AML-193 (cell line): ENCODE results near the gene KRTAP10-2.

ENCODE experiments used
- DNase-seq, 2 experiments: peaks; one replicate each; lab custom pipeline; 2025; lab: John Stamatoyannopoulos, UW

The KRTAP10-2 gene

DNA sequence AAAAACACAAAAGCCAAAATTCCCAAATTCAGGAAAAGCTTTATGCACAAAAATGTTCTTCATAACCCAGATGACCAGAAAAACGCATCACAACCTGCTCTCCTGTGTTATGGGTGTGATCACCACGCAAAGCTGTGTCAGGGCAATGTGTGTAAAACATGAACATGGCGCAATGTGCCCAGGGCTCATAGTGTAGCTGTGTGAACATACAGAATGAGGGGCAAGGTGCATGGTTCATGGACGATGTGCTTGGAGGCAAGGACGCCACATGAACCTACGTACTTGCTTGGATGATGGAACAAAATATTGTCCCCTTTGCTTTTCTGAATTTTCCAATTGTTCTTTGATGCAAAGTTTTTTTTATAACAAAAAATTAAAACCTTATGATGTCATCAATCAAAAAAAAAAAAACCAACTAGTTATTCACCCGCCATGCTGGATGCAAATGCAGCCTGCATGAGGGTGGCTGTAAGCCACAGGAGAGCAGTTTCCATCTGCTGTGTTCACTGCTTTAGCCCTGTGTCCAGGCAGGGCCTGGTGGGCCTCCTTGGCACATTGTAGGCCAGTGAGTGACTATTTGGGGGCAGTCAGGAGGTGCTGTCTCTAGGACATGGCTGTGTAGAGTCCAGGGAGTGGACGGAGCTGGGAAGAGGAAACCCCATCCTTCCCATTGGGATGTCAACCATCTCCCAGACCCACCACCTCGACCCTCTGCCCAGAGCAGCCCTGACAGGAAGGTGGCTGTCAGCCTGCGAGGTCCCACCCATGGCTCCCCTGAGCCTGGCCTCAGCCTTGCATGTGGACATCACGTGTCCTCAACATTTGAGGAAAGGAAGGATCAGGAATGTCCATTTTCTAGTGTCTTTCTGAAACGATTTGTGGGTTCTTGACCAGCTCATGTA lies 25.0 kb downstream of the KRTAP10-2 start:
- DNase-seq: no peak

DNA sequence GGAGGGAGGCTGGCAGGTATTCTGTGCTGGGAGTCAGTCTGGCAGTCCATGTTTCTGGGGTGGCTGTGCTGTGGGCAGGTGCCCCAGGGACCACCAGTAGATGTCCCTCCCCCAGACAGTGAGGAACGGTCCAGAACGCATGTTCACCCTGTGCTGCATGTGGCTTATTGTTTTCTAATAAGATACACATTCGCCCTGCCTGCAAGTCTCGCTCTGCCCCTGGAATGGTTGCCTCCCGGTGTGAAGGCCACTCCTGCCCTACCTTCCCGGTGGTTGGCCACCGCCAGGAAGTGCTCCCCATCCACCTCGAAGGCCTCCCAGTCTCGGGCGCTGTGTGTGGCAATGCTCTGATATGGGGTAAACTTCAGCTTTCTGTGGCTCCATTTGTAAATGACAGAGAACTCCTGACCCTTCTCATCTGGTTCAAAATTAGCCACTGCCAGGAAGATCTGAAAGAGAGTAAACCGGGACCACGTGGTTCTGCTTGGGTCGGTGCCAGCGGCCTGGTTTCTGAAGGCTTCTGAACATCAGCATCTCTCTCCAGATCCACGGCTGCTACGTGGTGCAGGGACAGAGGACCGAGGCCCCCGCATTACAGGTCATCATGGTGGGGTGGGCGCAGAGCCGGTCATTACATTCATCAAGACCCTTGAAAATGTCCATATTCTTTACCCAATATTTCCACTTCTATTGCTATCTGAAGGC lies 25.8 kb downstream of the KRTAP10-2 start:
- DNase-seq: no peak

DNA sequence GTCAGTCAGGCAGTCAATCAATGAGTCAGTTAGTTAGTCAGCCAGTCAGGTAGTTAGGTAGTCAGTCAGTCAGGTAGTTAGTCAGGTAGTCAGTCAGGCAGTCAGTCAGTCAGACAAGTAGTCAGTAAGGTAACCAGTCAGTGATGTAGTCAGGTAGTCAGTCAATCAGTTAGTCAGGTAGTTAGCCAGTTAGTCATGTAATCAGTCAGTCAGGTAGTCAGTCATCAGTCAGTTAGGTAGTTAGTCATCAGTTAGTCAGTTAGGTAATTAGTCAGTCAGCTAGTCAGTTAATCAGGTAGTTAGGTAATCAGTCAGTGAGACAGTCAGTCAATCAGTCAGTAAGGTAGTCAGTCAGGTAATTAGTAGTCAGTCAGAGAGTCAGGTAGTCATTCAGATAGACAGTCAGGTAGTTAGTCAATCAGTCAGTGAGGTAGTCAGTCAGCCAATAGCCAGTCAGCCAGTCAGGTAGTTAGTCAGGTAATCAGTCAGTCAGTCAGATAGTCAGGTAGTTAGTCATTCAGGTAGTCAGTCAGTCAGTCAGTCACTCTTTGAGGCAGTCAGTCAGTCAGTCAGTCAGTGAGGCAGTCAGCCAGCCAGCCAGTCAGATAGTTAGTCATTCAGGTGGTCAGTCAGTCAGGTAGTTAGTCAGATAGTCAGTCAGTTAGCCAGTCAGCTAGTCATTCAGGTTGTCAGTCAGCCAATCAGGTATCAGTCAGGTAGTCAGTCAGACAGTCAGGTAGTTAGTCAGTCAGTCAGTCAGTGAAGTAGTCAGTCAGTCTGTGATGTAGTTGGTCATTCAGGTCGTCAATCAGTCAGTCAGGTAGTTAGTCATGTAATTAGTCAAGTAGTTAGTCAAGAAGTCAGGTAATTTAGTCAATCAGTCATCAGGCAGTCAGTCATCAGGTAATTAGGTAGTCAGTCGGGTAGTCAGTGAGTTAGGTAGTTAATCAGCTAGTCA lies 26.6 kb downstream of the KRTAP10-2 start:
- DNase-seq: no peak

DNA sequence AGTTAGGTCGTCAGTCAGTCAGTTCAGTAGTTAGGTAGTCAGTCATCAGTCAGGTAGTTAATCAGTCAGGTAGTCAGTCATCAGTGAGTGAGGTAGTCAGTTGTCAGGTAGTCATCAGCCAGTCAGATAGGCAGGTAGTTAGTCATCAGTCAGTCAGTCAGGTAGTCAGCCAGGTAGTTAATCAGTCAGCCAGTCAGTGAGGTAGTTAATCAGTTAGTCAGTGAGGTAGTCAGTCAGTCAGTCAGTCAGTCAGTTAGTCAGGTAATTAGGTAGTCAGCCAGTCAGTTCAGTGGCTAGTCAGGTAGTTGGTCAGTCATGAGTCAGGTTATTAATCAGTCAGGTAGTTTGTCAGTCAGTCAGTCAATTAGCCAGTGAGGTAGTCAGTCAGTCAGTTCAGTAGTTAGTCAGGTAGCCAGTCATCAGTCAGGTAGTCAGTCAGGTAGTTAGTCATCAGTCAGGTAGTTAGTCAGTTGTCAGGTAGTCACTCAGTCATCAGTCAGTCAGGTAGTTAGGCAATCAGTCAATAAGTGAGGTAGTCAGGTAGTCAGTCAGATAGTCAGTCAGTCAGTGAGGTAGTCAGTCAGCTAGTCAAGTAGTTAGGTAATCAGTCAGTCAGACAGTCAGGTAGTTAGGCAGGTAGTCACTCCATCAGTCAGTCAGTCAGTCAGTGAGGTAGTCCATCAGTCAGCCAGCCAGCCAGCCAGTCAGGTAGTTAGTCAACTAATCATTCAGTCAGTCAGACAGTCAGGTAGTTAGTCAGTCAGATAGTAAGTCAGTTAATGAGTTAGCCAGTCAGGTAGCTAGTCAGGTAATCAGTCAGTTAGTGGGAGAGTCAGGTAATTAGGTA lies 27.5 kb downstream of the KRTAP10-2 start:
- DNase-seq: no peak

DNA sequence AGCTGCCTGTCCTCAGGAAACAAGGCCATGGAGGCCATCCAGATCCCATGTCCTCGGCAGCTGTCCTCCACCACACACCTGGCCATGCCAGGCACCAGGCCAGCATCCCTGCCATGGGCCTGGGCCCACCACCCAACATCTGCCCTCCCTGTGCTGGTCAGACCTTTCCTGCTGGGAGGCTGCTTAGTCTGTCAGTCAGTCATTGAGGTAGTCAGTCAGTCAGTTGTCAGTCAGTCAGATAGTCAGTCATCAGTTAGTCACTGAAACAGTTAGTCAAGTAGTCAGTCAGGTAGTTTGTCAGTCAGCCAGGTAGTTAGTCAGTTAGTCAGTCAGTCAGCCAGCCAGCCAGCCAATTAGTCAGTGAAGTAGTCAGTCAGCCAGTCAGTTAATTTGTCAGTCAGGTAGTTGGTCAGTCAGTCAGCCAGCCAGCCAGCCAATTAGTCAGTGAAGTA lies 28.5 kb downstream of the KRTAP10-2 start:
- DNase-seq: no peak

DNA sequence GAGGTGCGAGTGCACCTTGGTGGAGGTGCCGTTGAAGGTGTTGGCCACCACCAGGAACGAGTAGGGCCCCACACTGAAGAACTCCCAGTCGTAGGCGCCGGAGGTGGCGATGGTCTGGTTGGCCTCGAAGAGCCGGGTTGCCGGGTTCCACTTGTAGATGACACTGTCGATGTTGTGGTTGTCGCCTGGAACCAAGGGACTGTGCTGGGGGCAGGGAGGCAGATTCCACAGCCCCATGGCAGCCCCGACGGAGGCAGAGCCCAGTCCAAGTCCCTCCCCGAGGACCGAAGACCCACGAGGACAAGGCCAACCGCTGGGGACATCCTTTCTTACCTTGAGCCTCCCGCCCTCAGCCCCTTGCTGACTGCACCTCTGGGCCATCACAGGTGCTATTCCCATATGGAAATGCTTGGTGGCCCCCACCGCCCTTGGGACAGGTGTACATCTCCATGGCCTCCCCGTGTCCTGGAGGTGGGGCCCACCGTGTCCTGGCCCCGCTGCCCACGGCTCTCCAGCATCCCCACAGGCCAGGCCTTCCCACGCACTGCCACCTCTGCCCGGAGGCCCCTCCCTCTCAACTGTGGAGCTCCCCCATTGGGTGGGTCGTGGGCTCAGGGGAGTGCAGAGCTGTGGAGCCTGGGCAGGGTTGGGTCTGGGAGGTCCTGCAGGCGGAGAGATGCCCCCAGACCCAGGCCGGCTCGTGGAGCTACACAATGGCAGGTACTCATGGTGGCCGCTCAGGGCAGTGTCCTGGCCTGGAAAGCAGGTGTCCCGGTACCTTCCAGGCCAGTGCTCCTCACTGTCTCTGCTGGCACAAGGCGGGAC lies 29.2 kb downstream of the KRTAP10-2 start:
- DNase-seq: no peak

DNA sequence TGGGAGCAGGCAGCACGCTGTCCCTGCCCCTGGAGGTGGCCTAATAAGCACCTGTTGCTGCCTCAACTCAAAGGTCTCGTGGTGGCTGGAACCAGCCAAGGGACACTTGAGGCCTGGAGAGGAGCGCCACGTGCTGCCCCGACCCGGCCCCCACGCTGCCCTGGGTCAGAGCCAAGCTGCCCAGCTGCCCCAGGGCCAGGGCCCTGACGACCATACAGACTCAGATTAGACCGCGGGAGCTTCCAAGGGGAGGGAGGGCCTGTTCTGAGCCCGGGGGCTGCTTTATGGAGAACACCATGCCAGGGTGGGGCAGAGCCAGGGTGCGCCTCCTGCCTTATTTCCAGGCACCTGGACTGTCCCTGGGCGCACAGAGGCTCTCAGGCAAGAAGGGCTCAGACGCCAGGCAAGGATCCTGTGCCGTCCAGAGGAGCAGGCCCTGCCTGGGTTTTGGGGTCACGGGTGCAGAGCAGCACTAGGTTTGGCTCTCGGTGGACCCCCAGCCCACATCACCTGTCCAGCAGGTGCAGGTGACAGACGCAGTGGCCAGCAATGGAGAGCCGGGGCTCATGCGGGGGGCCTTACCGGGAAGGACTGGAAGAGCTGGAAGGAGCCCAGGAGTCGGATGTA lies 29.9 kb downstream of the KRTAP10-2 start:
- DNase-seq: no peak

DNA sequence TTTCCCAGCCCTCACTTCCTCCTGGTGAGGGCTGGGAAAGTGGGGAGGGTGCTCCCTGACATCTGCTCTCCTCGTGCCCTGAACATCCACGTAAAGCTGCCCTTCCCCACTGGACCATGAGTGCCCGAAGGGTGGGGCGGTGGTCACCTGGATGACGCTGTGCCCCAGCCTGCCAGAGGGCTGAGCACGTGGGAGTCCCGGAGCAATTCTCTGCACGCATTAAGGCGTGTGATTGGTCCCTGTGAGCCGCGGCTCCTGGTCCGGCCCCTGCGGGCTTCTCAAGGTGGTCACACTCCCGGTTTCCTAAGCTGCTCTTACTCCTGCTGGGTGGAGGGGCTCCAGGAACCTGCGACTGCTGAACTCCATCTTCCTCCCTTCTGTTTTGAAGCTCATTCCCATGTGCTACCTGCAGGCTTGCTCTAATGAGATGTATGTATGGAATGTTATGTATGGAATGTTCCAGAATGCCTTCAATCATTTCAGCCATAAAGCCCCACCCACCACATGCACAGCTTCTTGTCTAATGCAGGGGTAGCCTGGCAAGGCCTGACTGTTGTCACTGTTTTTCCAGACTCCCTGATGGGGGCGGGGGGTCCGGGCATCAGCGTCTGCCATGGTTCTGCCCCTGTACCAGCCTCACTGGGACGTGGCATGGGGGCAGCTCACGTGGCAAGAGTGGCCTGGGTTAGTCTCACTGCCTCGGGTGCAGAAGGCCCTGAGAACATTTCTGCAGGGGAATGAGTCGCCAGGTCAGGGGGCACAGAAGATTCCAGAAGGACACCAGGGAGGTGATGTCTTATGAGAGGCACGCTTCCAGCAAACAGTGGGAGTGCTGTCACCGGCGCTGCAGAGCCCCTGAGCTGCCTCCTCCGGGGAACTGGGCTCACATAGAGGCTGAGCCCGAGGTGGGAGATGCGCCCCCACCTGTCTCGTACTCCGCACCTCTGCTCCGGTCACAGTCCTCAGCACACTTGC lies 30.7 kb downstream of the KRTAP10-2 start:
- no peak for DNase-seq

DNA sequence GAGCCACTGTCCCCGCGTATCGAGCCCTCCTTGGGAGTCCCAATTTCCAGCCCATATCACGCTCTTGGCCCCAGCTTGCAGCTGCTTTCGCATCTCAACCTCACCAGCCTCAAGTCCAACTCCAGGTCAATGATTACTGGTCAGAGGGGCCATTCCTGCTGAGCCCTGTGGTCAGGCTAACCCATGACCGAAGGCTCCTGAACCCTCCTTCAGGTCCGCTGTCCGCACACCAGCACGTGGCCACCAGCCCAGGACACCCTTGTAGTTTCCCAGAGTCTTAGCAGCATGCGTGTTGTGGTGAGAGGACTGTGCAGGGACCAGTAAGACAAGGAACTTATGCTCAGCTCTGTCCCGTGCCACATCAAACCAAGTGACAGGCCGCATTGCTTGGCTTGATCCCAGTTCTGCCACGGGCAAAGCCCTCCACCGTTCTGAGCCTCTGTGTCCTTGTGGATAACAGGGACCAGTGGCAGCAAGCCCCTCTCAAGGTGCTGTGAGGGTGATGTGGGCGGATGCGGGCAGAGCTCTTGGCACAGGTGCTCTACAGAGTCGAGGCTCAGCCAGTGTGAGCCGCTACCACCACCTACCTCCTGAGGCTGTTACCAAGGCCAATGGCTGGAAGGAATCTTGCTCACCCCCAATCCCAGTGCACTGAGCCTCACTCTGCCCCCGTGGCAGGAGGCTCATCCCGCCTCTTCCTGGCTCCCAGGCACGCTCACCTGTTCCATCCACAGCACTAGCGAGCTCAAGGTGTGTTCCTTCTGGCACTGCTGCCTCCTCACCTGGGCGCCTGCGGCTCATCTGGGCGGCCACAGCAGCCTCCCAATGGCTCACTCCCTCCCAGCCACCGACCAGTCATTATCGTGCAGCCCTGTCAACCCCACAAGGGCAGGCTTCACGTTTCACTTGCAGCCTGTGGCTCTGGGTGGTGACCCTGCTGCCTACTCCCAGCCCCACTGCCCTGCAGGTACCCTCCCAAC lies 31.7 kb downstream of the KRTAP10-2 start:
- DNase-seq: no peak

DNA sequence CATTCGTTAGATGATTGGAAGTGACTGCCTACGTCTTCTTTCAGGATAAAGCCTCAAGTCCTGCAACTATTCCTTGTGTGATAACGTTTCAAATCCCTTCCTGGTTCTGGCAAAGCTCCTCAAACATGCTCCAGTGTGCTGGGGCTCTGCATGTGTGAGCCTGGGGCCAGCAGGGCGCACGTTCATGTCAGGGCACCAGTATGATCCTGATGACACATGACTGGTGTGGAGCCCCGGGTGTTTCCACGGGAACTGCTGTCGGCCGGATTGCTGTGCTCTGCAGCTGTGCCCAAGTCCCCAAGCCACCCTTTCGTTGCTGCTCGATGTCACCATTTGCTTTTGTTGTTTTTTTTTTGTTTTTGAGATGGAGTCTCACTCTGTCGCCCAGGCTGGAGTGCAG lies 32.6 kb downstream of the KRTAP10-2 start:
- DNase-seq: no peak

DNA sequence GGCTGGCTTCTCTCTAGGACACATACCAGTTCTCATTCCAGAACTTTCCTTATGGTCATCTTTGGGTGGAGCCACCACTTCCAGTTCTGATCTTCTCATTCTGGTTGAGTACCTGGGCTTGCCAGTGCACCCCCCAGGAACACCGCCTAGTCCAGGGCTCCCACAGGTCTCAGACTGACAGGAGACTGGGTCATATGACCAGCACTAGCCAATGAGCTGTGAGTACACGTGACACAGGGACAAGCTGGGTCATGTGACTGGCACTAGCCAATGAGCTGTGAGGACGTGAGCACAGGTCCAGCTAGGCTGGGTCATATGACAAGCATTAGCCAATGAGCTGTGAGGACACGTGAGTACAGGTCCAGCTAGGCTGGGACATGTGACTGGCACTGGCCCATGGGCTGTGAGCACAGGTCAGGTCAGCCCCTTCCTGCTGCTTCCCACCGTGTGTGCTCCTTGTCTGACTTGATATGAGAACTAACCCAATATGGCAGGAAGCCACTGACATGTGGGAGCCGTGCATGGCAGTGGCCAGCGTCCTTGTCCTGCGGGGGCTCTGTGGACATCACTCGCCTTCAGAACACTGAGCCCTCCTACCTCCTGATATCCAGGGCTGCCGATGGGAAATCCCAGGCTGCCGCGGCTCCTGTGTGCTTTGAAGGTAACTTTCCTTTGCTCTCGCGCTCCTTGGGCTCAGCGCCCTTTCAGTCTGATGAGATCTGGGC lies 34.0 kb downstream of the KRTAP10-2 start:
- no peak for DNase-seq

DNA sequence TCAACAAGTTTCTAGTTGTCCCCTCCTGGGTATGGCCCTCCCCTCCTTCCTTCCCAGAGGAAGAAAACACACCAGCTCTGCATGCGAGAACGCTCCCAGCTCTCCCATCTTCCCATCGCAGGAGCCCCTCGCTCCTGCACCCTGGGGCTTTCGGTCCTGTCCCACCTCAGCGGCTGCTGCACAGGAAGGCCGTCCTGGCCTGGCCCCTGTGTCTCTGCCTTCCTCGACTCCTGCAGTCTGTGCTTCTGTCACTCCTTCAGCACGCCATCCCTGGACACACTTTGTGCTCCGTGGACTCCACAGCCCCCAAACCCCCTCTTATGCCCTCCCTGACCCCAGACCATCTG lies 34.5 kb downstream of the KRTAP10-2 start:
- no peak for DNase-seq

DNA sequence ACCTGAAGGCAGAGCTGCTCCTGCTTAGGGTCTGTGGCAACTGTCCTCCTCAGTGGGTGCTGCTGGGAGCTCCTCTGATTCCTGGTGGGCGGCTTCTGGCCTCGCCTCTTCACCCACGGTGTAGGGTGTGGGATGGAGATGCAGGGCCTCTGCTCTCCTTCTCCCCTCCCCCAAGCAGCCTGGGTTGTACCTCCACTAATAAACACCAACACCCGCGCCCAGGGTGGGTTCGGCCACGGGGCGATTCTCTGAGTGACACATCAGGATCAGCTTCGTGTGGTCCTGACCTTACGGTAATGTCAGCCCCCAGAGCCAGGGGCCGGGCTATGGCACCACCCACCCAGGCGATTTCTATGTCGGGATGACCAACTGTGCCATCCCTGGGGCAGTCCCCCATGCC lies 35.0 kb downstream of the KRTAP10-2 start:
- DNase-seq: no peak

DNA sequence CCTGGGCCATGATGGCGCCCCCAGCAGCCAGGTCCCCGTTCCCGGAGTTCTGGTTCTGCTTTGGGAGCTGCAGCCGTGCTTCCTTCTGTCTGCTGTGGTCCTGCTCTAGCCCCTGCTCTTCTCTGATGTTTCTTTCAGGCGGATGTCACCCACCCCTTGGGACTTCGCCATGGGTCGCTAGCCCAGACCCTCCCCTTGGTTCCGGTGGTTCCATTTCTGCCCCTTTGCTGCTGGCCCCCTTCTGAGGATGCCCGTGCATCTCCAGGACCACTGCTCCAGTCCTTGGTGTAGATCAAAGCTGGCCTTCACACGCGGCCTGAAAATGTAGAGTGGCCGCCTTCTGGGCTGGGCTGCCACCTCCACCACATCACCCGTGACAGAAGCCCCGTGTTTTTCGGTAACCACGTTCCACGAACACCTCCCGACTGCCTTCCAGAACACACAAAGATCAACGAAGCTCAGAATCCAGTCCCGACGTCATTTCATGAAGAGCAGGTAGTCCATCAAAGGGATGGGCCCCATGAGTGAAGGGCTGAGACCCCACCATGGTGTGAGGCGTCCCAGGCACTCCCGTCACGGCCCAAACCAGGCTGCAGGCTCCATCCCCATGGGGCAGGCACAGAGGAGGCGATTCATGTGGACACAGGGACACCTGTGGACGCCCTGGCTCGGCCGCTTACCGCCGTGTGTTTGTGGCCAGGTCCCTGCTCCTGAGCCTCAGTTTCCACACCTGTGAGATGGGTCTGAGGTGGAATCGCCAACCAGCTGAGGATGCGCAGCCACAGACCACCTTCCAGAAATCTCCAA lies 35.7 kb downstream of the KRTAP10-2 start:
- no peak for DNase-seq

DNA sequence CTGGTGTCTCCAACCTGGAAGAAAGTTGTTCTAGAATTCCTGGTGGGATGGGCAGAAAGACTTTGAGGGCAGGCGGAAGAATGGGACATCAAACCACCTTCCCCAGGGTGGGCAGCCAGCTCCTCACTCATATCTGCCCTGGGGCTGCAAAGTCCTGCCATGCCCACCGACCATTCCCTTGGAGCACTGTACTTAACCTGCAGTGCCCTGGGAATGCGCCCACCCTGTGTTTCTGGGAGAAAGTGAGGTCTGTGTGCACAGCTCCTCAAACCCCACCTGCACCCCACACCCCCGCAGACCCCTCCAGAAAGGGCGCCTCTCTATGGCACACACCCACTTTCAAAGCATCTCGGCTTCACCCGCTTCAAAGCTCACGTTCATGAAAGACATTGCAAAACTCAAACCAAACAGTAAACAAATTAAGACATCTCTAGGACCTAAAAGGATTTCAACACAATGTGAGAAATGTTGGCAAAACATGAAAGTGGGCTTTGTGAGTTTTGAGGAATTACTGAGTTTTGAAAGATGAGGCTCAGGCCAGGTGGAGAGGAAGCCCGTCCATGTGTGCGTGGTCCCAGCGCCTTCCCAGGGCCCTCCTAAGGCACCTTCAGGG lies 36.5 kb downstream of the KRTAP10-2 start:
- DNase-seq: no peak

DNA sequence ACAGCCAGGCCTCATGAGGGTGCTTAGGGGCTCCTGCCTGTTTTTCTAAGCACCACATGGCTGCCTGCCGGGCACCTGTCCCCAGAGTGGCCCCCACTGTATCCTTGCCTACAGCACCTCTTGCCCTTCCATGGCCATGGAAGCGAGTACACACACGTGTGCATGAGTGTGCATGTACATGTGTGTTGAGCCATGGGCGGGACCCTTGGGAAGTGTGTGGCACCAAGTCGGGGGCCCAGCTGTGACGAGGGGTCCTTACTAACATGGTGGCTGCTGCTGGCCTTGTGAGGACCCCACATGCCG lies 37.1 kb downstream of the KRTAP10-2 start:
- no peak for DNase-seq
